ENCODE measurements around the gene LYRM9.

DNA sequence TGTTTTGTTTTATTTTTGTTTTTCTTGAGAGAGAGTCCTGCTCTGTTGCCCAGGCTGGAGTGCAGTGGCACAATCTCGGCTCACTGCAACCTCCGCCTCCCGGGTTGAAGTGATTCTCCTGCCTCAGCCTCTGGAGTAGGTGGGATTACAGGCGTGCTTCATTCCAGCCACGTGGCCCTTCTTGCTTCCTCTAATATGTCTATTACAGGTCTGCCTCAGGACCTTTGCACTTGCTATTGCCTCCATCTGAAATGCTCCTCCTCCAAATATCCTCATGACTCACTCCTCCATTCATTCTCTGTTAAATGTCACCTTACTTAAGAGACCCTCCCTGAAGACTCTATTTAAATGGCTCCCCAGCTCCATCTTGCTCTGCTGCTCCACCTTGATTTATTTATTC is 39.0 kb downstream of the LYRM9 start:
- TF ChIP-seq, protein P1, sequence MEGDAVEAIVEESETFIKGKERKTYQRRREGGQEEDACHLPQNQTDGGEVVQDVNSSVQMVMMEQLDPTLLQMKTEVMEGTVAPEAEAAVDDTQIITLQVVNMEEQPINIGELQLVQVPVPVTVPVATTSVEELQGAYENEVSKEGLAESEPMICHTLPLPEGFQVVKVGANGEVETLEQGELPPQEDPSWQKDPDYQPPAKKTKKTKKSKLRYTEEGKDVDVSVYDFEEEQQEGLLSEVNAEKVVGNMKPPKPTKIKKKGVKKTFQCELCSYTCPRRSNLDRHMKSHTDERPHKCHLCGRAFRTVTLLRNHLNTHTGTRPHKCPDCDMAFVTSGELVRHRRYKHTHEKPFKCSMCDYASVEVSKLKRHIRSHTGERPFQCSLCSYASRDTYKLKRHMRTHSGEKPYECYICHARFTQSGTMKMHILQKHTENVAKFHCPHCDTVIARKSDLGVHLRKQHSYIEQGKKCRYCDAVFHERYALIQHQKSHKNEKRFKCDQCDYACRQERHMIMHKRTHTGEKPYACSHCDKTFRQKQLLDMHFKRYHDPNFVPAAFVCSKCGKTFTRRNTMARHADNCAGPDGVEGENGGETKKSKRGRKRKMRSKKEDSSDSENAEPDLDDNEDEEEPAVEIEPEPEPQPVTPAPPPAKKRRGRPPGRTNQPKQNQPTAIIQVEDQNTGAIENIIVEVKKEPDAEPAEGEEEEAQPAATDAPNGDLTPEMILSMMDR (IDR thresholded peaks at IDR 0.05 in 8 of 11, conservative IDR thresholded peaks at IDR 0.05 in 3 of 11) = no peak
- no peak for TF ChIP-seq POLR2A (IDR thresholded peaks at IDR 0.05)
- TF ChIP-seq POLR2AphosphoS5 (IDR thresholded peaks at IDR 0.05) = no peak
